VCaP (cell line): ENCODE results near the gene PHF2.

Experiments
- H3K27ac ChIP-seq: fragments of 450-650 bp; 2 replicates; pipeline ENCODE4 v1.5.1; 2017
- CTCF ChIP-seq: fragments of 450-650 bp; conservative IDR thresholded peaks from 2 replicates; pipeline ENCODE4 v1.5.1; 2017; ENCODE audit warnings: mild to moderate bottlenecking, moderate library complexity

The PHF2 gene

GRCh38 chr9:93634311-93635185 lies 58.2 kb downstream of the PHF2 start:
- TF ChIP-seq CTCF = no peak
- no peak overlapping the region for H3K27ac ChIP-seq

- TF ChIP-seq CTCF = no peak
- H3K27ac ChIP-seq = no peak overlapping the region
Measured at GRCh38 chr9:93635186-93636107, 59.1 kb downstream of the PHF2 start.

GRCh38 chr9:93636172-93636661 lies 59.8 kb downstream of the PHF2 start:
- TF ChIP-seq CTCF = no peak
- no peak overlapping the region for H3K27ac ChIP-seq

- TF ChIP-seq CTCF = no peak
- H3K27ac ChIP-seq = no peak overlapping the region
Measured at GRCh38 chr9:93636667-93637066, 60.3 kb downstream of the PHF2 start.

GRCh38 chr9:93637886-93638285 lies 61.5 kb downstream of the PHF2 start:
- no peak overlapping the region for H3K27ac ChIP-seq
- TF ChIP-seq CTCF = no peak

- no peak for TF ChIP-seq CTCF
- no peak overlapping the region for H3K27ac ChIP-seq
Measured at GRCh38 chr9:93640027-93640426, 63.6 kb downstream of the PHF2 start.

GRCh38 chr9:93642961-93643360 lies 66.6 kb downstream of the PHF2 start:
- no peak for TF ChIP-seq CTCF

More at GRCh38 chr9:93642961-93643360, 66.6 kb downstream of the PHF2 start:
- no peak overlapping the region for H3K27ac ChIP-seq
